Muscle layer of colon (tissue), 2 donors: ENCODE data around the gene MSLN.
"Not testable (repeated sequence)": the region's sequence is repeated elsewhere in the genome, so short reads cannot be mapped to it uniquely, and the experiment has no call there.

Source experiments
- H3K27ac ChIP-seq: one replicate; pipeline ENCODE4 v1.7.0; 2013; ENCODE audit warnings: low read depth, mild to moderate bottlenecking, low read length, moderate library complexity
- H3K27me3 ChIP-seq, 2 donors: one replicate each; pipeline ENCODE4 v1.7.0; 2013; ENCODE audit warnings: low read length in 2 of 2, mild to moderate bottlenecking in 2 of 2; ENCODE audit not compliant: insufficient read depth in 2 of 2, control insufficient read depth in 1 of 2
- H3K36me3 ChIP-seq: one replicate; pipeline ENCODE4 v1.7.0; 2013; ENCODE audit warnings: mild to moderate bottlenecking, low read length; ENCODE audit not compliant: insufficient read depth
- H3K4me1 ChIP-seq: one replicate; pipeline ENCODE4 v1.7.0; 2013; ENCODE audit warnings: mild to moderate bottlenecking, low read length; ENCODE audit not compliant: insufficient read depth
- H3K4me3 ChIP-seq, 2 donors: one replicate each; pipeline ENCODE4 v1.7.0; 2013; ENCODE audit warnings: low read length in 2 of 2, low read depth in 1 of 2, mild to moderate bottlenecking in 1 of 2, moderate library complexity in 1 of 2
- H3K9ac ChIP-seq: one replicate; pipeline ENCODE4 v1.7.0; 2013; ENCODE audit warnings: low read length
- H3K9me3 ChIP-seq: one replicate; pipeline ENCODE4 v1.7.0; 2013; ENCODE audit warnings: mild to moderate bottlenecking, low read length
- donor health status: abdominal sarcoma.
- donor health status: Adenocarcinoma of cecum.

MSLN gene

DNA sequence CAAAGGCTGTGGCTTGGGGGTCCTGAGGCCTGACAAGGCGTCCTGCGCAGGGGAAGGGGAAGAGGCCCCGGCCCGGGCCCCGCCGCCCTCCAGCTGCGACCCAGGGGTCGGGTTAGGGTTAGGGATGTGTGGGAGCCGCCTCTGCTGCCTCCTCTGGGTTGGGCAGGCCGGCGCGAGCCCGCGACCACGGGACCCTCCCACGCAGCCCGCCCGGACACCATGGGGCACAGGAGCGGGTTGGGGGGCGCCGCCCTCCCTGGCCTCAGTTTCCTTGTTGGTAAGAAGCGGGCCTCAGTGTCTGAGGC is 20.1 kb upstream of the MSLN start:
- Histone ChIP-seq H3K27ac (peak overlapping the region; percentile 82), H3K36me3 (peaks cover 17% of the 10 kb centered on the region), H3K9ac (peak overlapping the region; percentile 27), H3K4me3 (peak overlapping the region; percentile 72 to 97), H3K27me3 (peaks cover 0 to 3% of the 10 kb centered on the region in 2 donors), H3K4me1 (peaks cover 10% of the 10 kb centered on the region), H3K9me3 (no peaks in the 10 kb centered on the region)

DNA sequence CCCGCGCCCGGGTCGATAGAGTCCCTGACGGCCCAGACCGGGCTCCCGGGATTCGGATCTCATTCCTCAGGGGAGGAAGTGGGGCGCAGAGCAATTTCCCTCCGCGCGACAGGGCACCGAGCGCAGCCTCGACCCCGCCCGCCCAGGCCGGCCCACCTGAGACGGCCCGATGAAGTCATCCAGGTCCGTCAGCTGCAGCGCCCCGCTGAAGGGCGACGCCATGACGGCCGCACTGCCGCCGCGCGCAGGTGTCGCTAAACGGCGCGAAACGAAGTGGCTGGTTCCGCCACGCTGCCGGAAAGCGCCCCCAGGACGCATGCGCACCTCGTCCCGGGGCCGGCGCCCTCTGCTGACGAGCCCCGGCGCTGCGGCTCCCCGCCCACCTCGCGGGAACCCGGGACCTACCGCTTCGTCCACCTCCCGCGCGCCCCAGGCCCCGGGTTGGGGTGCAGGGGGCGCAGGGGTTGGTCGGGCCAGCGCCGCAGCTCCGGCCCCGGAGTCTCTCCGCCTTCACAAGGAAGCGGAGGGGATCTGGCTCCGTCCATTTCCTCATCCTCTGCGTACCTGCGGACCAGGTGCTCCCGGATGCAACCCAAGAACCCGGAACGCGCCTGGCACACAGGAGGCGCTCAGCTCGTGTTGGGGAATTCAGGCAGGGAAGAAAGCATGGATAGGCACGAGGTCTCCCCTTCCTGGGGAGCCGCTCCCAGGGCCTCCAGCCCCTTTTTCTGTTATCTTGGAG is 19.6 kb upstream of the MSLN start, which contains the start of gene CIAO3:
CIAO3 (minus strand) TSS at position 234 of the 742 bp plus-strand sequence; CDS start at position 222, 12 bp downstream.
- Histone ChIP-seq H3K4me3 (peak within 1 kb of the TSS; percentile 72 to 97), H3K9ac (peak within 1 kb of the TSS; percentile 27), H3K4me1 (peaks cover 10% of the 10 kb centered on the region), H3K36me3 (peaks cover 13% of the 10 kb centered on the region), H3K9me3 (no peaks in the 10 kb centered on the region), H3K27ac (peak within 1 kb of the TSS; percentile 82), H3K27me3 (peaks cover 0 to 3% of the 10 kb centered on the region in 2 donors)

DNA sequence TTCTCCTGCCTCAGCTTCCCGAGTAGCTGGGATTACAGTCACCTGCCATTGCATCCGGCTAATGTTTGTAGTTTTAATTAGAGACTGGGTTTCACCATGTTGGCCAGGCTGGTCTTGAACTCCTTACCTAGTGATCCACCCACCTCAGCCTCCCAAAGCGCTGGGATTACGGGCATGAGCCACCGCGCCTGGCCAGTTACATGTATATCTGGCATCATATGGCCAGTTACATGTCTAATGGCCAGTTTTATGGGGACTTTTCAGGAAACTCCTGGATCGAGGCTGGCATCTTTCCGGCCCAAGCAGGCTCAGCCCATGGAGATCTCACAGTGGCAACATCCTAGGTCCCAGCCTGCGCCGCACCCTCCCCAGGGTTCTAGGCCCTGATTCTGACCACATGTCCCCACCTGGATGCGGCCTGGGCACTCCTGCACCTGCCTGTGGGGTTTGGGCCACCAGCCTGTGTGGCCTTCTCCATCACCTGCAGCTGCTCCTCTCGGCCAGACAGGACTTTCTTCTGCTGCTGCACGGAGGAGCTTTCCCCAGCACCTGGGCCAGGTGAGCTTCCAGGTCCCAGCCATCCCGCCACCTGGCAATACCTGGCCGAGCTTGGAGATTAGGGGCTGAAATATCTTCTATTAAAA is 18.4 kb upstream of the MSLN start:
- Histone ChIP-seq H3K27ac (no peak overlapping the region), H3K4me1 (peaks cover 10% of the 10 kb centered on the region), H3K9ac (no peak overlapping the region), H3K36me3 (peaks cover 9% of the 10 kb centered on the region), H3K27me3 (peaks cover 0 to 3% of the 10 kb centered on the region in 2 donors), H3K4me3 (no peak overlapping the region), H3K9me3 (no peaks in the 10 kb centered on the region)

- H3K4me3 ChIP-seq, H3K27me3 ChIP-seq, H3K4me1 ChIP-seq, H3K9me3 ChIP-seq, H3K27ac ChIP-seq, H3K36me3 ChIP-seq, H3K9ac ChIP-seq: not testable (repeated sequence)
Observed at GRCh38 chr16:742894-743293, 17.6 kb upstream of the MSLN start.

DNA sequence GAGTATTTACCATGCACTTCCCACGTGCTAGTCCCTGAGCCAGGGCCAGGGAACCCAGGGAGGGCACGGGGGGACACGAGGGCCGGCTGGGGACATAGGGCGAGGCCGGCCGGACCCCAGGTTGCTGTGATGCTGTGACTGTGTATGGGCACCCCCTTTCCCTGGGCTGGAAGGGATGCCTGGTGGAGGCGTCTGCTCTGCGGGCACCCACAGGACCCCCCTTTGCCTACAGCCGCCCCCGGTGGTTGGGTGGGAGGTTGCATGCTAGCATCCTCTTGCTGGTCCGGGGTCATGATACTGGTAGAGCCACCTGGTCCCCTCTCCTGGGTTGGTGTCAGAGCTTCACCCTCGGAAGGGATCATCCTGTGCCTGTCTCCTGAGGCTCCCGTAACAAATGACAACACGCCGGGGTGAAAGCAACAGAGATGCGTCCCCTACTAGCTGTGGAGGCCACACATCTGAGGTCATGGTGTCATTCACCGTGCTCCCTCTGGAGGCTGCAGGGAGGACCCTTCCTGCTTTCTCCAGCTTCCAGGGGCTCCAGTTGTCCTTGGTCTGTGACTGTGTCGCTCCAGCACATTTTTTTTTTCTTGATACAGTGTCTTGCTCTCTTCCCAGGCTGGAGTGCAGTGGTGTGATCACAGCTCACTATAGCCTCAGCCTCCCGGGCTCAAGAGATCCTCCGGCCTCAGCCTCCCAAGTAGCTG is 16.6 kb upstream of the MSLN start:
- Histone ChIP-seq H3K9ac (no peak overlapping the region), H3K27ac (no peak overlapping the region), H3K4me3 (no peak overlapping the region), H3K27me3 (peaks cover 0 to 3% of the 10 kb centered on the region in 2 donors), H3K4me1 (peaks cover 10% of the 10 kb centered on the region), H3K9me3 (no peaks in the 10 kb centered on the region), H3K36me3 (no peaks in the 10 kb centered on the region)

DNA sequence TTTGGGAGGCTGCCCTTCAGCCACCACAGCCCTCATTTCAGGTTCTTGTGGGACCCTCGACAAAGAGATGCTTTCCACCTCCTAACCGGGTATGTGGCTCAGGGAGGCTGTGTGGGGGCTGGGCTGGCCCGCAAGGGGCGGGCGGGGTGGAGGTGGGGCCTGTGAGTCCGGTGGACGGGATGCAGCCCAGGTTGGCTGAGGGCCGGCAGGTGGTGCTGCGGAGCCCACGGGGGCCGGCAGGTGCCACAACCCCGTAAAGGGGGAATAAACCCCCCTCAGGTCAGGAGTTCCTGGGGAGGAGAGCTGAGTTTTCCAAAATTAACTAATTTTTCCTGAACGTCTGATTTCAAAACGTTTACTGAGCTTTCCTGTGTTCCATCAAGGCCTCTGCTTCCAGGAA is 14.8 kb upstream of the MSLN start:
- no peak overlapping the region for H3K4me3 ChIP-seq
- no peaks in the 10 kb centered on the region for H3K9me3 ChIP-seq
- H3K36me3 ChIP-seq = no peaks in the 10 kb centered on the region
- H3K4me1 ChIP-seq = peaks cover 3% of the 10 kb centered on the region
- H3K27me3 ChIP-seq = peaks cover 0 to 3% of the 10 kb centered on the region in 2 donors
- no peak overlapping the region for H3K9ac ChIP-seq
- H3K27ac ChIP-seq = no peak overlapping the region

GRCh38 chr16:746637-747036 is 13.9 kb upstream of the MSLN start:
- H3K27me3 ChIP-seq = peaks cover 0 to 10% of the 10 kb centered on the region in 2 donors
- no peaks in the 10 kb centered on the region for H3K9me3 ChIP-seq
- no peak overlapping the region for H3K4me3 ChIP-seq
- H3K27ac ChIP-seq = no peak overlapping the region
- H3K9ac ChIP-seq = no peak overlapping the region
- H3K36me3 ChIP-seq = no peaks in the 10 kb centered on the region
- H3K4me1 ChIP-seq = no peaks in the 10 kb centered on the region

DNA sequence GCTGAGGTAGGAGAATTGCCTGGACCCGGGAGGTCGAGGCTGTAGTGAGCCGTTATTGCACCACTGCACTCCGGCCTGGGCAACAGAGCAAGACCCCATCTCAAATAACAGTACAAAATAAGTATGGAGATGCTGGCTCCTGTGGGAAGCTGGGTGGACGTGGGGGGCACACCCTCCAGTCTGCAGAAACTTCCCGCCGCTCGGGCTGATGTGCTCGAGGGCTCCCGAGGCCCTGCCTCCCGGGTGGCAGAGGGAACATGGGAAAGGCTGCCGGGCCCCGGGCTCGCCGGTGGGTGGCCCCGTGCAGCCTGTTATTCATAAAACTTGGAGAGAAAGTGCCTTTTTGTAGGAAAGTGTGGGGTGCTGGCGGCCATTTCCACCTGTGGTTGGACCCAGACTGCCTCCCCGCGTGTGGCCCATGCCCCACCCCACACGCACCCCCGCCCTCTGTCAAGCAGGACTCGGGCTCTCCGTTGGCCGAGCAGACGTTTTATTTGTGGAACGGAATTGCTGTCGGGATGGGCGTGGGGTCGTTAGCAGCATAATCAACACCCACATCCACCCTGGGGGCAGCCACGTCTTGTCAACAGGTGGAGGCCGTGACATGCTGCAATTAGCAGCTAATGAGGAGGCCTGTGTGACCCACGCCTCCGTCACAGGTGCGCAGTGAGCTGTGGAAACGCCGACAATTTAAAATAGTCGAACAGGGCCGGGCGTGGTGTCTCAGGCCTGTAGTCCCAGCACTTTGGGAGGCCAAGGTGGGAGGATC is 12.4 kb upstream of the MSLN start:
- no peaks in the 10 kb centered on the region for H3K4me1 ChIP-seq
- no peak overlapping the region for H3K4me3 ChIP-seq
- no peak overlapping the region for H3K27ac ChIP-seq
- H3K27me3 ChIP-seq = peaks cover 0 to 6% of the 10 kb centered on the region in 2 donors
- no peak overlapping the region for H3K9ac ChIP-seq
- no peaks in the 10 kb centered on the region for H3K36me3 ChIP-seq
- no peaks in the 10 kb centered on the region for H3K9me3 ChIP-seq

DNA sequence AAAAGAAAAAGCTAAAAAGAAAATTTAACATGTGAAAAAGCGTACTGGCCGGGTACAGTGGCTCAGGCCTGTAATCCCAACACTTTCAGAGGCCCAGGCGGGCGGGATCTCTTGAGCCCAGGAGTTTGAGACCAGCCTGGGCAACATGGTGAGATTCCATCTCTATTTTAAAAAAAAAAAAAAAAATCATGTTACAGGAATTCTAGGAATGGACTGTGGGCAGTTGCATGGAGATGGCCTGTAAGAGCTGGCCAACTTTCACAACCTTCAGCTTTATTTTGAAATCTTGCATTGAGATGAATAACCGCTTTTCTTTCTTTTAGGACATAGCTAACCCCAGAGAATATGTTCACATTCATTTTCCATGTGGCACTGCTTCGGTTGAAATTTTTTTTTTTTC is 11.5 kb upstream of the MSLN start:
- Histone ChIP-seq H3K9me3 (no peaks in the 10 kb centered on the region), H3K9ac (no peak overlapping the region), H3K27me3 (peaks cover 5 to 10% of the 10 kb centered on the region in 2 donors), H3K36me3 (no peaks in the 10 kb centered on the region), H3K27ac (no peak overlapping the region), H3K4me1 (no peaks in the 10 kb centered on the region), H3K4me3 (no peak overlapping the region)

- Histone ChIP-seq H3K9me3 (no peaks in the 10 kb centered on the region), H3K27ac (no peak overlapping the region), H3K4me3 (no peak overlapping the region)
Observed at GRCh38 chr16:750485-750884, 10.0 kb upstream of the MSLN start.

More at GRCh38 chr16:750485-750884, 10.0 kb upstream of the MSLN start:
- peaks cover 5 to 10% of the 10 kb centered on the region in 2 donors for H3K27me3 ChIP-seq
- no peaks in the 10 kb centered on the region for H3K36me3 ChIP-seq
- no peaks in the 10 kb centered on the region for H3K4me1 ChIP-seq
- H3K9ac ChIP-seq = no peak overlapping the region
